GM23338 (cell line): ENCODE measurements around the gene TMEM200C.

Source experiments
- CREB1 ChIP-seq: fragments of 250-450 bp; sonication (Bioruptor Pico); IDR thresholded peaks from 2 replicates; pipeline ENCODE4 v1.5.0; 2020; ENCODE audit warnings: low read depth, mild to moderate bottlenecking, moderate library complexity
- EZH2 ChIP-seq: fragments of 200-600 bp; sonication (generic); IDR thresholded peaks from one replicate; pipeline ENCODE4 v1.8.0; 2017; ENCODE audit warnings: antibody characterized with exemption, mild to moderate bottlenecking, low read depth; ENCODE audit not compliant: unreplicated experiment
- EZH2phosphoT487 ChIP-seq: fragments of 200-600 bp; sonication (generic); IDR thresholded peaks from one replicate; pipeline ENCODE4 v1.8.1; 2018; ENCODE audit warnings: antibody characterized with exemption; ENCODE audit not compliant: unreplicated experiment
- POLR2AphosphoS5 ChIP-seq: IDR thresholded peaks from 2 replicates; pipeline ENCODE4 v1.6.1; 2016; ENCODE audit warnings: antibody characterized with exemption, low read depth
- TF ChIP-seq, protein P1 (sequence below), 2 experiments: fragments of 200-600 bp in 1 of 2; sonication (generic) in 1 of 2; conservative IDR thresholded peaks; 2 replicates each; pipeline versions ENCODE4 v1.5.1 to v1.6.1; 2016 to 2017; ENCODE audit warnings: antibody characterized with exemption in 2 of 2, low read depth in 2 of 2, mild to moderate bottlenecking in 2 of 2, moderate library complexity in 1 of 2
- TF ChIP-seq, protein P2 (sequence below): IDR thresholded peaks from one replicate; pipeline ENCODE4 v1.6.1; 2018; ENCODE audit warnings: antibody characterized with exemption; ENCODE audit not compliant: unreplicated experiment

DNA sequence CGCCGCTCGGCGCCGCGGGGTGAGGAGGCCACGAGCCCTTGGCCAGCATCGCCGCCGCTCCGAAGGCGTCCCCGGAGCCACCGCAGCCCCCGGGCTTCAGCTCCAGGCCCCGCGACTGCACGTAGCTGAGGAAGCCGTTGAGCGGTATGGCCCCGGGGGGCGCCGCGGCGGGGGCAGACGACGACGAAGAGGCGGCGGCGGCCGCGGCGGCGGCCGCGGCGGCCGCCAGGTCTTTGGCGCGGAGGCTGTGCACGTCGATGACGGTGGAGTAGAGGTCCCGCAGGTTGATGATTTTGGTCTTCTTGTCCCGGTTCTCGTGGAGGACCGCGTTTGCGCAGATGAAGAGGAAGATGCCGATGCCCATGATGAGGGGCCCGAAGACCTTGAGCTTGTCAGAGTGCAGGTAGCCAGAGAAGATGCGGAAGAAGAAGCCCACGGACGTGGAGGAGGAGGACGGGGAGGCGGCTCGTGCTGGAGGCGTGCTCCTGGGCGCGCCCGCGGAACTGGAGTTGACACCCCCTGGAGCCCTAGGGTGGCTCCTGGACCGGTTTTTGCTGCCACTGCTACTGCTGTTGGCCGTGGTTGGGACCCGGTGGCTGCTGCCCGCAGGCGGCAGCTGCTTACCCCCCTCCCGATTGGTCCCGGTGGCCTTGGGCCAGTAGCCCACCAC lies 4.0 kb downstream of the TMEM200C start:
- TF ChIP-seq, protein P1, sequence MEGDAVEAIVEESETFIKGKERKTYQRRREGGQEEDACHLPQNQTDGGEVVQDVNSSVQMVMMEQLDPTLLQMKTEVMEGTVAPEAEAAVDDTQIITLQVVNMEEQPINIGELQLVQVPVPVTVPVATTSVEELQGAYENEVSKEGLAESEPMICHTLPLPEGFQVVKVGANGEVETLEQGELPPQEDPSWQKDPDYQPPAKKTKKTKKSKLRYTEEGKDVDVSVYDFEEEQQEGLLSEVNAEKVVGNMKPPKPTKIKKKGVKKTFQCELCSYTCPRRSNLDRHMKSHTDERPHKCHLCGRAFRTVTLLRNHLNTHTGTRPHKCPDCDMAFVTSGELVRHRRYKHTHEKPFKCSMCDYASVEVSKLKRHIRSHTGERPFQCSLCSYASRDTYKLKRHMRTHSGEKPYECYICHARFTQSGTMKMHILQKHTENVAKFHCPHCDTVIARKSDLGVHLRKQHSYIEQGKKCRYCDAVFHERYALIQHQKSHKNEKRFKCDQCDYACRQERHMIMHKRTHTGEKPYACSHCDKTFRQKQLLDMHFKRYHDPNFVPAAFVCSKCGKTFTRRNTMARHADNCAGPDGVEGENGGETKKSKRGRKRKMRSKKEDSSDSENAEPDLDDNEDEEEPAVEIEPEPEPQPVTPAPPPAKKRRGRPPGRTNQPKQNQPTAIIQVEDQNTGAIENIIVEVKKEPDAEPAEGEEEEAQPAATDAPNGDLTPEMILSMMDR (conservative IDR thresholded peaks at IDR 0.05; ENCODE audit: low read depth in 2 of 2): no peak
- TF ChIP-seq EZH2phosphoT487 (no peak), EZH2 (no peak), POLR2AphosphoS5 (no peak), CREB1 (CRISPR knock-in tag) (no peak)
- TF ChIP-seq, protein P2, sequence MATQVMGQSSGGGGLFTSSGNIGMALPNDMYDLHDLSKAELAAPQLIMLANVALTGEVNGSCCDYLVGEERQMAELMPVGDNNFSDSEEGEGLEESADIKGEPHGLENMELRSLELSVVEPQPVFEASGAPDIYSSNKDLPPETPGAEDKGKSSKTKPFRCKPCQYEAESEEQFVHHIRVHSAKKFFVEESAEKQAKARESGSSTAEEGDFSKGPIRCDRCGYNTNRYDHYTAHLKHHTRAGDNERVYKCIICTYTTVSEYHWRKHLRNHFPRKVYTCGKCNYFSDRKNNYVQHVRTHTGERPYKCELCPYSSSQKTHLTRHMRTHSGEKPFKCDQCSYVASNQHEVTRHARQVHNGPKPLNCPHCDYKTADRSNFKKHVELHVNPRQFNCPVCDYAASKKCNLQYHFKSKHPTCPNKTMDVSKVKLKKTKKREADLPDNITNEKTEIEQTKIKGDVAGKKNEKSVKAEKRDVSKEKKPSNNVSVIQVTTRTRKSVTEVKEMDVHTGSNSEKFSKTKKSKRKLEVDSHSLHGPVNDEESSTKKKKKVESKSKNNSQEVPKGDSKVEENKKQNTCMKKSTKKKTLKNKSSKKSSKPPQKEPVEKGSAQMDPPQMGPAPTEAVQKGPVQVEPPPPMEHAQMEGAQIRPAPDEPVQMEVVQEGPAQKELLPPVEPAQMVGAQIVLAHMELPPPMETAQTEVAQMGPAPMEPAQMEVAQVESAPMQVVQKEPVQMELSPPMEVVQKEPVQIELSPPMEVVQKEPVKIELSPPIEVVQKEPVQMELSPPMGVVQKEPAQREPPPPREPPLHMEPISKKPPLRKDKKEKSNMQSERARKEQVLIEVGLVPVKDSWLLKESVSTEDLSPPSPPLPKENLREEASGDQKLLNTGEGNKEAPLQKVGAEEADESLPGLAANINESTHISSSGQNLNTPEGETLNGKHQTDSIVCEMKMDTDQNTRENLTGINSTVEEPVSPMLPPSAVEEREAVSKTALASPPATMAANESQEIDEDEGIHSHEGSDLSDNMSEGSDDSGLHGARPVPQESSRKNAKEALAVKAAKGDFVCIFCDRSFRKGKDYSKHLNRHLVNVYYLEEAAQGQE: no peak
